ENCODE measurements around the gene SCAANT1.

The SCAANT1 gene

DNA sequence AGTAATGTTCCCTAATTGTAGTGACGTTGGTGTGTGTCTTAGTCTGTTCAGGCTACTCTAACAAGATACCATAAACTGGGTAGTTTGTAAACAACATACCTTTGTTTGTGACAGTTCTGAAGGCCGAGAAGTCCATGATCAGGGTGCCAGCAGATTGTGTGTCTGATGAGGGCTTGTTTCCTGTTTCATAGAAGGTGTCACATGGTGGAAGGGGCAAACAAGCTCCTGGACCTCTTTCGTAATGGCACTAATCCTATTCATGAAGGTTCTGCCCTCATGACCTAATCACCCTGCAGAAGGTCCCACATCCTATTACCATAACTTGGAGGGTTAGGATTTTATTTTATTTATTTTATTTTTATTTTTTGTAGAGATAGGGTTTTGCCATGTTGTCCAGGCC, 37.4 kb downstream of the SCAANT1 start:
- Histone ChIP-seq H3K4me2 (ENCODE audit: low read length) (no peak overlapping the region), H3K4me1 (ENCODE audit: insufficient read depth, low read length, severe bottlenecking) (peaks cover 44% of the 10 kb centered on the region), H4K20me1 (ENCODE audit: insufficient read depth, low read length) (no peaks in the 10 kb centered on the region), H3K9me3 (ENCODE audit: low read length) (no peaks in the 10 kb centered on the region), H3K36me3 (ENCODE audit: insufficient read depth, low read length) (no peaks in the 10 kb centered on the region), H3K4me3 (ENCODE audit: low read depth, low read length, poor library complexity, severe bottlenecking) (no peak overlapping the region), H3F3A (ENCODE audit: insufficient read depth, low read length) (no peaks in the 10 kb centered on the region), H2AFZ (ENCODE audit: low read length) (no peak overlapping the region), H3K27ac (ENCODE audit: low read depth, low read length, poor library complexity, severe bottlenecking) (no peak overlapping the region), H3K27me3 (ENCODE audit: insufficient read depth, low read length) (no peaks in the 10 kb centered on the region), H3K9me2 (ENCODE audit: low read depth, low read length) (no peaks in the 10 kb centered on the region), H3K79me2 (ENCODE audit: insufficient read depth, low read length) (peaks cover 96% of the 10 kb centered on the region), H3K9ac (ENCODE audit: low read length) (no peak overlapping the region)
- TF ChIP-seq, protein P1, sequence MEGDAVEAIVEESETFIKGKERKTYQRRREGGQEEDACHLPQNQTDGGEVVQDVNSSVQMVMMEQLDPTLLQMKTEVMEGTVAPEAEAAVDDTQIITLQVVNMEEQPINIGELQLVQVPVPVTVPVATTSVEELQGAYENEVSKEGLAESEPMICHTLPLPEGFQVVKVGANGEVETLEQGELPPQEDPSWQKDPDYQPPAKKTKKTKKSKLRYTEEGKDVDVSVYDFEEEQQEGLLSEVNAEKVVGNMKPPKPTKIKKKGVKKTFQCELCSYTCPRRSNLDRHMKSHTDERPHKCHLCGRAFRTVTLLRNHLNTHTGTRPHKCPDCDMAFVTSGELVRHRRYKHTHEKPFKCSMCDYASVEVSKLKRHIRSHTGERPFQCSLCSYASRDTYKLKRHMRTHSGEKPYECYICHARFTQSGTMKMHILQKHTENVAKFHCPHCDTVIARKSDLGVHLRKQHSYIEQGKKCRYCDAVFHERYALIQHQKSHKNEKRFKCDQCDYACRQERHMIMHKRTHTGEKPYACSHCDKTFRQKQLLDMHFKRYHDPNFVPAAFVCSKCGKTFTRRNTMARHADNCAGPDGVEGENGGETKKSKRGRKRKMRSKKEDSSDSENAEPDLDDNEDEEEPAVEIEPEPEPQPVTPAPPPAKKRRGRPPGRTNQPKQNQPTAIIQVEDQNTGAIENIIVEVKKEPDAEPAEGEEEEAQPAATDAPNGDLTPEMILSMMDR (IDR thresholded peaks at IDR 0.05; ENCODE audit: low read length), result no peak
- no peak for TF ChIP-seq EZH2 (IDR thresholded peaks at IDR 0.05; ENCODE audit: borderline replicate concordance, low read length)

DNA sequence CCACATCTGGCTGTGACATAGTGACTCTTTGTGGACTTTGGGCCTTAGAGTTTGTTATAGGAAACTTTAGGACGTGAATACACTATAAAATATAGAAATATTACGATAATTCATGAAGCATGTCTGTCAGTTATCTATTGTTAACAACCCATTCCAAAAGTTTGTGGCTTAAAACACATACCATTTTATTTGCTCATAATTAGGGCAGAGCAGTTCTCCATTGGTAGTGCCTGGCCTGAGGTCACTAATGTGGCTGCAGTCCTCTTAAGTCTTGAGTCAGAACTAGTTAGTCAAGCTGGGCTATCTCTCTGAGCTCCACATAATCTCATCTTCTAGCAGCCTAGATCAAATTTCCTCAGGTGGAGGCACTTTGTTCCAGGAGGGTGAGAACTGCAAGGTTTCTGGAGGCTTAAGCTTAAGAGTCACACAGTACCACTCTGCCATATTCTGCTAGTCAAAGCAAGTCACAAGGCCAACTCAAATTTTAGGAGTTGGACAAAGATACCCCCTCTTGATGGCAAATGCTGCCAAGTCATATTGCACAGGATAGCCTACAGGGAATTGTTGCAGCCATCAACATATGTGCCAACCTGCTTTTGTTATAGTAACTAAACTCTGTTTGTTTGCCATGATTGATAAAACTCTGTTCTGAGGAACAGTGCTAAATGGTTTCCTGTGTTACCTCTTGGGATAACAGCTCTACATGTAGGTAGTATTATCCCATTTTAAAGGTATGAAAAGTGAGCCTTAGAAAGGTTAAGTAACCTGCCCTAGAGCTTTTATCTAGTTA, 39.9 kb downstream of the SCAANT1 start:
- H3K9me3 ChIP-seq (ENCODE audit: low read length), result no peaks in the 10 kb centered on the region
- H2AFZ ChIP-seq (ENCODE audit: low read length), result no peak overlapping the region
- H3F3A ChIP-seq (ENCODE audit: insufficient read depth, low read length), result no peaks in the 10 kb centered on the region
- peaks cover 43% of the 10 kb centered on the region for H3K4me1 ChIP-seq (ENCODE audit: insufficient read depth, low read length, severe bottlenecking)
- H3K4me3 ChIP-seq (ENCODE audit: low read depth, low read length, poor library complexity, severe bottlenecking), result no peak overlapping the region
- H3K27me3 ChIP-seq (ENCODE audit: insufficient read depth, low read length), result no peaks in the 10 kb centered on the region
- H4K20me1 ChIP-seq (ENCODE audit: insufficient read depth, low read length), result no peaks in the 10 kb centered on the region
- no peak overlapping the region for H3K9ac ChIP-seq (ENCODE audit: low read length)
- peaks cover 96% of the 10 kb centered on the region for H3K79me2 ChIP-seq (ENCODE audit: insufficient read depth, low read length)
- H3K27ac ChIP-seq (ENCODE audit: low read depth, low read length, poor library complexity, severe bottlenecking), result no peak overlapping the region
- H3K4me2 ChIP-seq (ENCODE audit: low read length), result no peak overlapping the region
- peaks cover 3% of the 10 kb centered on the region; the same call in 1 of the 2 replicates for H3K36me3 ChIP-seq (ENCODE audit: insufficient read depth, low read length)
- TF ChIP-seq EZH2 (IDR thresholded peaks at IDR 0.05; ENCODE audit: borderline replicate concordance, low read length), result no peak
- TF ChIP-seq, protein P1 (IDR thresholded peaks at IDR 0.05; ENCODE audit: low read length), result no peak
- no peaks in the 10 kb centered on the region for H3K9me2 ChIP-seq (ENCODE audit: low read depth, low read length)

DNA sequence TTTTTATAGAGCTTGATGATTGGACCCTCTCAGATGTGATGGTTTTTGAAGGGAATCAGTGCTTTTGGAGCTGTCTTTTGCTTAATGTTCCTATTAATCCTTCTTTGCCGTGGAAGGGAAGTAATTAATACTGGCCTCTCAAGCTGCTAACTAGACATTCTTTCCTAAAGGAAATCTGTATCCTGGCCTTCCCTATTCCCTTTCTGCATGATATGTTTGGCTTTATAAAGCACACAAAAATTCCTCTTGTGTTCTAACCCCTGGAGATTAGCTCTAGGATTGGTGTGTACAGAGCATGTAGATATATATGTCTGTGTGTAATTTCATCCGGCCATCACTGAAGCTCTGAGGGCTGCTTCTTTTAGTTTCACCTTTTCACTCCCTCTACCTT, 41.6 kb downstream of the SCAANT1 start:
- Histone ChIP-seq H3K4me3 (ENCODE audit: low read depth, low read length, poor library complexity, severe bottlenecking) (no peak overlapping the region), H3K9ac (ENCODE audit: low read length) (no peak overlapping the region), H3K4me2 (ENCODE audit: low read length) (peak overlapping the region; percentile 20; the same call in 1 of the 2 replicates)

More for the DNA sequence above, 41.6 kb downstream of the SCAANT1 start:
- Histone ChIP-seq H3K9me3 (ENCODE audit: low read length) (no peaks in the 10 kb centered on the region), H4K20me1 (ENCODE audit: insufficient read depth, low read length) (no peaks in the 10 kb centered on the region), H3K79me2 (ENCODE audit: insufficient read depth, low read length) (peaks cover 96% of the 10 kb centered on the region), H3K27me3 (ENCODE audit: insufficient read depth, low read length) (no peaks in the 10 kb centered on the region), H2AFZ (ENCODE audit: low read length) (no peak overlapping the region), H3K36me3 (ENCODE audit: insufficient read depth, low read length) (peaks cover 13% of the 10 kb centered on the region), H3K27ac (ENCODE audit: low read depth, low read length, poor library complexity, severe bottlenecking) (no peak overlapping the region), H3F3A (ENCODE audit: insufficient read depth, low read length) (no peaks in the 10 kb centered on the region), H3K9me2 (ENCODE audit: low read depth, low read length) (no peaks in the 10 kb centered on the region), H3K4me1 (ENCODE audit: insufficient read depth, low read length, severe bottlenecking) (peaks cover 44% of the 10 kb centered on the region)
- TF ChIP-seq EZH2 (IDR thresholded peaks at IDR 0.05; ENCODE audit: borderline replicate concordance, low read length), result no peak
- TF ChIP-seq, protein P1 (IDR thresholded peaks at IDR 0.05; ENCODE audit: low read length), result no peak
